OCI-LY7 (cell line): Measurements from ENCODE around the gene PGAP3. TPM values are rescaled to one million over a fixed set of nuclear protein-coding genes. Genes with fewer than 3 reads are reported as not detected.

ENCODE experiments used
- BruUV-seq: library from RNA; stranded (reverse); fragments of 400-500 nt; replicated peaks from 2 replicates; lab custom pipeline; 2021; lab: Mats Ljungman, UMichigan
- CTCF ChIA-PET: fragments of 300-600 bp; sonication (Branson Sonifier 250); formaldehyde crosslinking; loops from one replicate; lab custom pipeline; 2022; ENCODE audit warnings: antibody characterized with exemption; ENCODE audit not compliant: unreplicated experiment; lab: Charles Lee
- POLR2A ChIA-PET: fragments of 300-600 bp; sonication (Branson Sonifier 250); formaldehyde crosslinking; loops from one replicate; lab custom pipeline; 2022; ENCODE audit warnings: antibody characterized with exemption; lab: Charles Lee
- DNase-seq: peaks from one replicate; pipeline ENCODE4 v3.0.0-alpha.2; 2015; ENCODE audit warnings: low spot score
- H2AFZ ChIP-seq: fragments of 200-600 bp; sonication (generic), shearing (Covaris generic); 2 replicates; pipeline ENCODE4 v1.6.1; 2014; ENCODE audit warnings: mild to moderate bottlenecking, antibody characterized with exemption, low read length, moderate library complexity
- H3K27ac ChIP-seq: fragments of 200-600 bp; sonication (generic); 2 replicates; pipeline ENCODE4 v1.5.1; 2014; ENCODE audit warnings: mixed run types, low read depth, mild to moderate bottlenecking, moderate library complexity, low read length, inconsistent platforms; ENCODE audit not compliant: poor library complexity, severe bottlenecking
- H3K36me3 ChIP-seq: fragments of 200-600 bp; sonication (generic); 2 replicates; pipeline ENCODE4 v1.6.1; 2014; ENCODE audit warnings: mild to moderate bottlenecking, antibody characterized with exemption, low read length, moderate library complexity, mixed read lengths; ENCODE audit not compliant: insufficient read depth
- H3K4me1 ChIP-seq: fragments of 200-600 bp; sonication (generic); 2 replicates; pipeline ENCODE4 v1.5.1; 2014; ENCODE audit warnings: mild to moderate bottlenecking, low read length; ENCODE audit not compliant: insufficient read depth, poor library complexity, severe bottlenecking
- H3K4me2 ChIP-seq: fragments of 200-600 bp; sonication (generic); 2 replicates; pipeline ENCODE4 v1.6.1; 2014; ENCODE audit warnings: mild to moderate bottlenecking, low read length
- H3K4me3 ChIP-seq: fragments of 200-600 bp; sonication (generic); 2 replicates; pipeline ENCODE4 v1.5.1; 2014; ENCODE audit warnings: mild to moderate bottlenecking, low read depth, low read length; ENCODE audit not compliant: poor library complexity, severe bottlenecking
- H3K79me2 ChIP-seq: fragments of 200-600 bp; sonication (generic); 2 replicates; pipeline ENCODE4 v1.6.1; 2016; ENCODE audit warnings: low read depth, mild to moderate bottlenecking, low read length, moderate library complexity, mixed read lengths; ENCODE audit not compliant: insufficient read depth
- H3K9me2 ChIP-seq: fragments of 200-600 bp; sonication (generic); 2 replicates; pipeline ENCODE4 v1.6.1; 2016; ENCODE audit warnings: mild to moderate bottlenecking, low read length, mixed read lengths; ENCODE audit not compliant: insufficient read depth
- H3K9me3 ChIP-seq: fragments of 200-600 bp; sonication (generic); 2 replicates; pipeline ENCODE4 v1.6.1; 2014; ENCODE audit warnings: mild to moderate bottlenecking, mixed run types, low read length, mixed read lengths
- H4K20me1 ChIP-seq: fragments of 200-600 bp; sonication (generic); 2 replicates; pipeline ENCODE4 v1.6.1; 2014; ENCODE audit warnings: mild to moderate bottlenecking, antibody characterized with exemption, low read length, moderate library complexity, mixed read lengths; ENCODE audit not compliant: insufficient read depth
- CTCF ChIP-seq: fragments of 200-600 bp; sonication (generic); conservative IDR thresholded peaks from 2 replicates; pipeline ENCODE4 v1.5.1; 2014; ENCODE audit warnings: mild to moderate bottlenecking, antibody characterized with exemption, low read length, moderate library complexity, mixed read lengths
- EZH2phosphoT487 ChIP-seq: fragments of 200-600 bp; sonication (generic); IDR thresholded peaks from 2 replicates; pipeline ENCODE4 v1.6.1; 2018; ENCODE audit warnings: low read depth, borderline replicate concordance, mild to moderate bottlenecking, mixed run types, antibody characterized with exemption, low read length, moderate library complexity, mixed read lengths
- intact Hi-C: fragments of 100-400 bp; cut with micrococcal nuclease; formaldehyde crosslinking; loops from one replicate; pipeline ENCODE4 v1.10.0; 2022; ENCODE audit not compliant: unreplicated experiment
- microRNA-seq: library from miRNA; unstranded; fragments of <30 nt; microRNA quantifications from one replicate; pipeline ENCODE4 v1.2.0, GENCODE V29; 2022; ENCODE audit warnings: borderline replicate concordance
- small RNA-seq: library from RNA; depleted of rRNA; stranded (forward); fragments of <200 nt; gene quantifications from one replicate; pipeline ENCODE3, GENCODE V24; 2014
- total RNA-seq, 2 experiments: library from RNA; depleted of rRNA in 1 of 2; stranded (reverse); fragments of >200 nt in 1 of 2; shearing (Covaris generic) in 1 of 2; gene quantifications; 2 replicates each; pipeline ENCODE4 v1.2.3, GENCODE V29; 2014 to 2022

Gene PGAP3
- total RNA-seq, 2 experiments from 2014 or later, result 8.7 to 9.2 TPM

GRCh38 chr17:39622380-39623006 is 65.4 kb downstream of the PGAP3 start:
- intact Hi-C loops, result loop anchor here (1.0 to 5.0 kb wide), 5 partner anchors 50 to 358 kb away; partner anchors contain the start of genes IKZF3 and PSMD3
- no peaks in the 10 kb centered on the region for H4K20me1 ChIP-seq
- no peaks in the 10 kb centered on the region for H3K79me2 ChIP-seq
- peak overlapping the region; percentile 63 for H3K4me2 ChIP-seq
- H2AFZ ChIP-seq, result peak overlapping the region; percentile 86
- CTCF ChIA-PET, result interaction anchor here (1.2 to 1.6 kb wide), 3 partner anchors 15 to 131 kb away, joined by 3 to 5 read pairs (median 5); partner anchors contain the start of gene STARD3
- H3K4me3 ChIP-seq, result peak overlapping the region; percentile 36
- H3K9me2 ChIP-seq, result no peaks in the 10 kb centered on the region
- no peaks in the 10 kb centered on the region for H3K9me3 ChIP-seq
- TF ChIP-seq EZH2phosphoT487 (no peak), CTCF (no peak)
- H3K4me1 ChIP-seq, result peaks cover 31% of the 10 kb centered on the region
- no peaks in the 10 kb centered on the region; the same call in 1 of the 2 replicates for H3K36me3 ChIP-seq
- no TSS peak for BruUV-seq
- POLR2A ChIA-PET, result no interaction called here
- peak; percentile 33 for DNase-seq
- peak overlapping the region; percentile 53 for H3K27ac ChIP-seq

- TF ChIP-seq EZH2phosphoT487 (no peak), CTCF (peak; percentile 100)
- Histone ChIP-seq H3K27ac (peak overlapping the region; percentile 53), H3K4me2 (peak overlapping the region; percentile 63), H3K4me1 (peaks cover 37% of the 10 kb centered on the region), H3K36me3 (no peaks in the 10 kb centered on the region; the same call in 1 of the 2 replicates), H2AFZ (peak overlapping the region; percentile 86), H3K4me3 (peak overlapping the region; percentile 36), H4K20me1 (no peaks in the 10 kb centered on the region), H3K9me3 (no peaks in the 10 kb centered on the region), H3K79me2 (no peaks in the 10 kb centered on the region), H3K9me2 (no peaks in the 10 kb centered on the region)
- BruUV-seq, result no TSS peak
- CTCF ChIA-PET, result interaction anchor here (0.5 to 1.6 kb wide), 6 partner anchors 10 to 447 kb away, joined by 3 to 5 read pairs (median 4); partner anchors contain the start of gene STARD3
- peak; percentile 87 for DNase-seq
- POLR2A ChIA-PET, result no interaction called here
- intact Hi-C loops, result loop anchor here (1.0 to 5.0 kb wide), 4 partner anchors 51 to 359 kb away; partner anchors contain the start of genes IKZF3 and PSMD3
Measured at GRCh38 chr17:39621523-39622379, 66.1 kb downstream of the PGAP3 start.

Small RNA genes within 50 kb of the gene (microRNA-seq; reads per million reads assigned to microRNA genes)
- gene MIR4728, result not detected

Small RNA genes within 50 kb of the gene (small RNA-seq; reads per million reads assigned to genes)
- not detected for gene MIR4728

Other genes with a start within 250 kb of the PGAP3 start
- gene MED1, start 236.8 kb downstream of the PGAP3 start, total RNA-seq (2014; rRNA removed; shearing (Covaris generic)), result 32.2 and 33.9 TPM in 2 replicates
- 73.2 and 73.4 TPM in 2 replicates for gene MED1, start 236.8 kb downstream of the PGAP3 start, total RNA-seq (2022)
- 55.9 and 72.0 TPM in 2 replicates for gene CDK12, start 226.6 kb downstream of the PGAP3 start, total RNA-seq (2014; rRNA removed; shearing (Covaris generic))
- gene CDK12, start 226.6 kb downstream of the PGAP3 start, total RNA-seq (2022), result 89.5 and 100 TPM in 2 replicates
- not detected in 2 replicates for gene NEUROD2, start 80.1 kb downstream of the PGAP3 start, total RNA-seq (2014; rRNA removed; shearing (Covaris generic))
- not detected in 2 replicates for gene NEUROD2, start 80.1 kb downstream of the PGAP3 start, total RNA-seq (2022)
- not detected in 2 replicates for gene PPP1R1B, start 61.1 kb downstream of the PGAP3 start, total RNA-seq (2014; rRNA removed; shearing (Covaris generic))
- not detected in 2 replicates for gene PPP1R1B, start 61.1 kb downstream of the PGAP3 start, total RNA-seq (2022)
- 33.7 and 36.5 TPM in 2 replicates for gene STARD3, start 50.9 kb downstream of the PGAP3 start, total RNA-seq (2014; rRNA removed; shearing (Covaris generic))
- gene STARD3, start 50.9 kb downstream of the PGAP3 start, total RNA-seq (2022), result 54.2 and 62.1 TPM in 2 replicates
- 1.5 and 9.4 TPM in 2 replicates for gene TCAP, start 22.7 kb downstream of the PGAP3 start, total RNA-seq (2014; rRNA removed; shearing (Covaris generic))
- 2.7 TPM in 2 replicates for gene TCAP, start 22.7 kb downstream of the PGAP3 start, total RNA-seq (2022)
- gene PNMT, start 19.6 kb downstream of the PGAP3 start, total RNA-seq (2014; rRNA removed; shearing (Covaris generic)), result not detected in 2 replicates
- not detected in 2 replicates for gene PNMT, start 19.6 kb downstream of the PGAP3 start, total RNA-seq (2022)
- 5.8 and 6.5 TPM in 2 replicates for gene ERBB2, start 12.0 kb upstream of the PGAP3 start, total RNA-seq (2014; rRNA removed; shearing (Covaris generic))
- gene ERBB2, start 12.0 kb upstream of the PGAP3 start, total RNA-seq (2022), result 11.4 and 14.6 TPM in 2 replicates
- gene MIEN1, start 42.5 kb upstream of the PGAP3 start, total RNA-seq (2014; rRNA removed; shearing (Covaris generic)), result 77.3 and 89.9 TPM in 2 replicates
- gene MIEN1, start 42.5 kb upstream of the PGAP3 start, total RNA-seq (2022), result 55.4 and 59.4 TPM in 2 replicates
- 0.25 and 0.31 TPM in 2 replicates for gene GRB7, start 49.9 kb upstream of the PGAP3 start, total RNA-seq (2014; rRNA removed; shearing (Covaris generic))
- gene GRB7, start 49.9 kb upstream of the PGAP3 start, total RNA-seq (2022), result not detected in 2 replicates
- gene IKZF3, start 176.3 kb upstream of the PGAP3 start, total RNA-seq (2014; rRNA removed; shearing (Covaris generic)), result 44.7 and 54.7 TPM in 2 replicates
- gene IKZF3, start 176.3 kb upstream of the PGAP3 start, total RNA-seq (2022), result 125 and 134 TPM in 2 replicates
- not detected in 2 replicates for gene ZPBP2, start 180.1 kb upstream of the PGAP3 start, total RNA-seq (2014; rRNA removed; shearing (Covaris generic))
- not detected in 2 replicates for gene ZPBP2, start 180.1 kb upstream of the PGAP3 start, total RNA-seq (2022)
- gene GSDMB, start 230.6 kb upstream of the PGAP3 start, total RNA-seq (2014; rRNA removed; shearing (Covaris generic)), result 24.1 and 29.4 TPM in 2 replicates
- gene GSDMB, start 230.6 kb upstream of the PGAP3 start, total RNA-seq (2022), result 39.2 and 44.6 TPM in 2 replicates
- gene ORMDL3, start 239.5 kb upstream of the PGAP3 start, total RNA-seq (2014; rRNA removed; shearing (Covaris generic)), result 62.2 and 62.6 TPM in 2 replicates
- 61.3 and 65.9 TPM in 2 replicates for gene ORMDL3, start 239.5 kb upstream of the PGAP3 start, total RNA-seq (2022)
- gene LRRC3C, start 239.7 kb upstream of the PGAP3 start, total RNA-seq (2014; rRNA removed; shearing (Covaris generic)), result not detected in 2 replicates
- gene LRRC3C, start 239.7 kb upstream of the PGAP3 start, total RNA-seq (2022), result not detected in 2 replicates